ENCODE measurements around the gene NDUFA8.

- TF ChIP-seq CTCF (conservative IDR thresholded peaks at IDR 0.05; ENCODE audit: low read depth, low read length) = no peak
- no peak for TF ChIP-seq SMC3 (IDR thresholded peaks at IDR 0.05; ENCODE audit: low read depth, low read length)
- TF ChIP-seq RFX5 (IDR thresholded peaks at IDR 0.05; ENCODE audit: low read depth, low read length) = no peak
Measured at GRCh38 chr9:122168356-122168755, 8.8 kb upstream of the NDUFA8 start.

All from IMR-90 (cell line).